ENCODE results near the gene CCNL2.

CCNL2 gene

GRCh38 chr1:1406821-1407635, 7.9 kb upstream of the CCNL2 start, which contains the start of gene MRPL20 (continued):
- no peak for TF ChIP-seq ZNF26 (tag by site-specific recombination; IDR thresholded peaks at IDR 0.05)
- no peak for TF ChIP-seq ZNF768 (tag by site-specific recombination; IDR thresholded peaks at IDR 0.05)
- no peak; the same call in 1 of the 2 replicates for TF ChIP-seq TRIM28 (IDR thresholded peaks at IDR 0.05; ENCODE audit: borderline replicate concordance, low read length)
- peak; percentile 82; the same call in 1 of the 2 replicates for TF ChIP-seq ZNF2 (tag by site-specific recombination; IDR thresholded peaks at IDR 0.05)
- no peak; the same call in 1 of the 2 replicates for TF ChIP-seq ZSCAN30 (tag by site-specific recombination; IDR thresholded peaks at IDR 0.05)
- TF ChIP-seq ZNF114 (tag by site-specific recombination; IDR thresholded peaks at IDR 0.05) = no peak
- TF ChIP-seq, protein P1, sequence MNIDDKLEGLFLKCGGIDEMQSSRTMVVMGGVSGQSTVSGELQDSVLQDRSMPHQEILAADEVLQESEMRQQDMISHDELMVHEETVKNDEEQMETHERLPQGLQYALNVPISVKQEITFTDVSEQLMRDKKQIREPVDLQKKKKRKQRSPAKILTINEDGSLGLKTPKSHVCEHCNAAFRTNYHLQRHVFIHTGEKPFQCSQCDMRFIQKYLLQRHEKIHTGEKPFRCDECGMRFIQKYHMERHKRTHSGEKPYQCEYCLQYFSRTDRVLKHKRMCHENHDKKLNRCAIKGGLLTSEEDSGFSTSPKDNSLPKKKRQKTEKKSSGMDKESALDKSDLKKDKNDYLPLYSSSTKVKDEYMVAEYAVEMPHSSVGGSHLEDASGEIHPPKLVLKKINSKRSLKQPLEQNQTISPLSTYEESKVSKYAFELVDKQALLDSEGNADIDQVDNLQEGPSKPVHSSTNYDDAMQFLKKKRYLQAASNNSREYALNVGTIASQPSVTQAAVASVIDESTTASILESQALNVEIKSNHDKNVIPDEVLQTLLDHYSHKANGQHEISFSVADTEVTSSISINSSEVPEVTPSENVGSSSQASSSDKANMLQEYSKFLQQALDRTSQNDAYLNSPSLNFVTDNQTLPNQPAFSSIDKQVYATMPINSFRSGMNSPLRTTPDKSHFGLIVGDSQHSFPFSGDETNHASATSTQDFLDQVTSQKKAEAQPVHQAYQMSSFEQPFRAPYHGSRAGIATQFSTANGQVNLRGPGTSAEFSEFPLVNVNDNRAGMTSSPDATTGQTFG (tag by site-specific recombination; IDR thresholded peaks at IDR 0.05; ENCODE audit: borderline replicate concordance) = no peak
- TF ChIP-seq ZNF354C (tag by site-specific recombination; IDR thresholded peaks at IDR 0.05; ENCODE audit: borderline replicate concordance, low read depth) = no peak
- no peak for TF ChIP-seq ZBTB1 (tag by site-specific recombination; IDR thresholded peaks at IDR 0.05)
- TF ChIP-seq ZNF558 (tag by site-specific recombination; IDR thresholded peaks at IDR 0.05) = no peak
- TF ChIP-seq ZNF132 (tag by site-specific recombination; IDR thresholded peaks at IDR 0.05; ENCODE audit: borderline replicate concordance) = no peak
- TF ChIP-seq ZNF791 (tag by site-specific recombination; IDR thresholded peaks at IDR 0.05) = no peak
- no peak for TF ChIP-seq ZNF792 (tag by site-specific recombination; IDR thresholded peaks at IDR 0.05)
- TF ChIP-seq ZNF404 (tag by site-specific recombination; IDR thresholded peaks at IDR 0.05) = no peak
- TF ChIP-seq PBX3 (CRISPR knock-in tag; IDR thresholded peaks at IDR 0.05) = peak; percentile 15; the same call in 1 of the 2 replicates
- no peak for TF ChIP-seq ZNF837 (tag by site-specific recombination; IDR thresholded peaks at IDR 0.05)
- TF ChIP-seq ZNF664 (tag by site-specific recombination; IDR thresholded peaks at IDR 0.05) = no peak
- no peak for TF ChIP-seq ZNF777 (tag by site-specific recombination; IDR thresholded peaks at IDR 0.05; ENCODE audit: borderline replicate concordance)
- TF ChIP-seq ZNF239 (tag by site-specific recombination; IDR thresholded peaks at IDR 0.05) = no peak
- TF ChIP-seq BCL11A (tag by site-specific recombination; IDR thresholded peaks at IDR 0.05; ENCODE audit: low read depth) = 0 out of 2 replicates have a peak, but pooled peaks have one; percentile 54
- TF ChIP-seq, protein P2, sequence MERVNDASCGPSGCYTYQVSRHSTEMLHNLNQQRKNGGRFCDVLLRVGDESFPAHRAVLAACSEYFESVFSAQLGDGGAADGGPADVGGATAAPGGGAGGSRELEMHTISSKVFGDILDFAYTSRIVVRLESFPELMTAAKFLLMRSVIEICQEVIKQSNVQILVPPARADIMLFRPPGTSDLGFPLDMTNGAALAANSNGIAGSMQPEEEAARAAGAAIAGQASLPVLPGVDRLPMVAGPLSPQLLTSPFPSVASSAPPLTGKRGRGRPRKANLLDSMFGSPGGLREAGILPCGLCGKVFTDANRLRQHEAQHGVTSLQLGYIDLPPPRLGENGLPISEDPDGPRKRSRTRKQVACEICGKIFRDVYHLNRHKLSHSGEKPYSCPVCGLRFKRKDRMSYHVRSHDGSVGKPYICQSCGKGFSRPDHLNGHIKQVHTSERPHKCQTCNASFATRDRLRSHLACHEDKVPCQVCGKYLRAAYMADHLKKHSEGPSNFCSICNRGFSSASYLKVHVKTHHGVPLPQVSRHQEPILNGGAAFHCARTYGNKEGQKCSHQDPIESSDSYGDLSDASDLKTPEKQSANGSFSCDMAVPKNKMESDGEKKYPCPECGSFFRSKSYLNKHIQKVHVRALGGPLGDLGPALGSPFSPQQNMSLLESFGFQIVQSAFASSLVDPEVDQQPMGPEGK (tag by site-specific recombination; IDR thresholded peaks at IDR 0.05) = no peak
- TF ChIP-seq ZNF426 (tag by site-specific recombination; IDR thresholded peaks at IDR 0.05) = no peak
- no peak for TF ChIP-seq FEZF1 (tag by site-specific recombination; IDR thresholded peaks at IDR 0.05)
- TF ChIP-seq KLF1 (tag by site-specific recombination; IDR thresholded peaks at IDR 0.05) = peak; percentile 20
- TF ChIP-seq PRDM4 (tag by site-specific recombination; IDR thresholded peaks at IDR 0.05) = peak; percentile 36; the same call in 1 of the 2 replicates
- TF ChIP-seq KLF17 (tag by site-specific recombination; IDR thresholded peaks at IDR 0.05) = peak; percentile 54
- TF ChIP-seq ZNF324 (tag by site-specific recombination; IDR thresholded peaks at IDR 0.05) = peak; percentile 63; the same call in 1 of the 2 replicates
- no peak for TF ChIP-seq ZNF140 (tag by site-specific recombination; IDR thresholded peaks at IDR 0.05)
- TF ChIP-seq ZNF548 (tag by site-specific recombination; IDR thresholded peaks at IDR 0.05) = no peak
- no peak for TF ChIP-seq ZNF433 (tag by site-specific recombination; IDR thresholded peaks at IDR 0.05; ENCODE audit: low read depth)
